ENCODE measurements around the gene KSR1.

Gene KSR1

GRCh38 chr17:27535178-27535928, 79.1 kb downstream of the KSR1 start:
- no peak overlapping the region for H3K4me3 ChIP-seq (ENCODE audit: low read length)
- no peak overlapping the region for H3K9ac ChIP-seq (ENCODE audit: low read length)
- H3K27me3 ChIP-seq (replicated peaks; ENCODE audit: control insufficient read depth, insufficient read depth, low read length): no peaks in the 10 kb centered on the region
- DNase-seq (ENCODE audit: low read depth): no peak
- H3K36me3 ChIP-seq (ENCODE audit: control insufficient read depth, insufficient read depth, low read length, severe bottlenecking): no peaks in the 10 kb centered on the region
- H3K9me3 ChIP-seq (ENCODE audit: control insufficient read depth, low read length): no peaks in the 10 kb centered on the region
- H3K4me1 ChIP-seq (ENCODE audit: control insufficient read depth, insufficient read depth, low read length): peaks cover 53% of the 10 kb centered on the region

- Histone ChIP-seq H3K4me3 (ENCODE audit: low read length) (no peak overlapping the region), H3K9me3 (ENCODE audit: control insufficient read depth, low read length) (no peaks in the 10 kb centered on the region), H3K36me3 (ENCODE audit: control insufficient read depth, insufficient read depth, low read length, severe bottlenecking) (no peaks in the 10 kb centered on the region), H3K9ac (ENCODE audit: low read length) (no peak overlapping the region), H3K27me3 (replicated peaks; ENCODE audit: control insufficient read depth, insufficient read depth, low read length) (no peaks in the 10 kb centered on the region), H3K4me1 (ENCODE audit: control insufficient read depth, insufficient read depth, low read length) (peaks cover 52% of the 10 kb centered on the region)
- DNase-seq (ENCODE audit: low read depth): no peak
Measured at GRCh38 chr17:27535975-27536374, 79.7 kb downstream of the KSR1 start.

DNA sequence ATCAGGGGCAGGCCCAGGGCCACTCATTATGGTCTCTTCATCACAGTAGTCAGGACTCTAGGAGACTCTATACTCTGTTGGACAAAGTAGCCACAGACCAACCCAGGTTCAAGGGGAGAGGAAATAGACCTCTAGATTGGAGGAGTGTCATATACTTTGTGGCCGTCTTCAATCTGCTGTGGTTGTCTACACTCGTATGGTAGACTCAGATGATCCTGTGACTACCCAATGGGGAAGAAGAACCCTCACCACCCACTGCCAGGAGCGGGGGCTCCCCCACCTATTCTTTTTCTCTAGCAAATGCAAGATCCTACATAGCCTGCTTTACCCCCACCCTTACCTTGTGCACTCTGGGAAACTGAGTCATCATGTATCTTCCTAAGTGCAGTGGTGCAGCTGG, 80.5 kb downstream of the KSR1 start:
- H3K9me3 ChIP-seq (ENCODE audit: control insufficient read depth, low read length): no peaks in the 10 kb centered on the region
- no peaks in the 10 kb centered on the region for H3K27me3 ChIP-seq (replicated peaks; ENCODE audit: control insufficient read depth, insufficient read depth, low read length)
- H3K9ac ChIP-seq (ENCODE audit: low read length): no peak overlapping the region
- no peak for DNase-seq (ENCODE audit: low read depth)
- no peaks in the 10 kb centered on the region for H3K36me3 ChIP-seq (ENCODE audit: control insufficient read depth, insufficient read depth, low read length, severe bottlenecking)
- H3K4me3 ChIP-seq (ENCODE audit: low read length): no peak overlapping the region
- peaks cover 52% of the 10 kb centered on the region for H3K4me1 ChIP-seq (ENCODE audit: control insufficient read depth, insufficient read depth, low read length)

DNA sequence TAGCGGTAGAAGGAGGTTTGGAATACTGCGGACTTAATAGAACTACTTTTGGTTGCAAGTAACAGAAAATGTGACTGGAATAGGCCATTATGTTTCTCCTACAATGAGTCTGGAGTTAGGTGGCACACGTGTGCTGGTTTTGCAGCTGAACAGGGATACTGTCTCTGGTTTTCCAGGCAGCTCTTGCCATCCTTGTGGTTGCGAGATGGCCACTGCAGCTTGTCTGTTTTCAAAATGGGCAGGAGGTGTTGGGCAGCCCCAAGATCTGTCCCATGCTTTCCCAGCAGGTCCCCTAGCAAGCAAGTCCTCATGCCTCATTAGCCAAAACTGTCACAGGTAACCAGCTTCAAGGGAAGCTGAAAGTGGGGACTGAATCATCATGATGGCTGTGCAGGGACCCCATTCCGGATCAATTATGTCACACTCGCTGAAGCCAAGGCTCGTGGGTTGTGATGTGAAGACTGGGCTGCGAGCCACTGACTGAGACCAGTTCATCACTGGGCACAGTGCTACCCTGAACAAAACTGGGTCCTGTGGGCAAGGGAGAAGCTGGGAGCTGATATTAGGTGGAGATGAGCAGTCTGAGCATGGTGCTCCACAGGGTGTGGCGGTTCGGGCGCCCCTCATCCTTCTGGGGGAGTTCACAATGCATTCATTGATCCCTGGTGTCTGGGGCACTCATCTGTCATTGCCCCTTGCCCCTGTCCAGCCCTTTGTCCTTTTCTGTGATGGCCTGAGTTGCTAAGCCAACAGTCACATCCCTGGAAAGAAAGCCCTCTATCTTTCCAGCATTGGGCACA, 82.1 kb downstream of the KSR1 start:
- no peaks in the 10 kb centered on the region for H3K9me3 ChIP-seq (ENCODE audit: control insufficient read depth, low read length)
- no peaks in the 10 kb centered on the region for H3K27me3 ChIP-seq (replicated peaks; ENCODE audit: control insufficient read depth, insufficient read depth, low read length)
- no peak overlapping the region for H3K4me3 ChIP-seq (ENCODE audit: low read length)
- H3K36me3 ChIP-seq (ENCODE audit: control insufficient read depth, insufficient read depth, low read length, severe bottlenecking): no peaks in the 10 kb centered on the region
- H3K9ac ChIP-seq (ENCODE audit: low read length): no peak overlapping the region
- peaks cover 46% of the 10 kb centered on the region for H3K4me1 ChIP-seq (ENCODE audit: control insufficient read depth, insufficient read depth, low read length)
- no peak for DNase-seq (ENCODE audit: low read depth)

DNA sequence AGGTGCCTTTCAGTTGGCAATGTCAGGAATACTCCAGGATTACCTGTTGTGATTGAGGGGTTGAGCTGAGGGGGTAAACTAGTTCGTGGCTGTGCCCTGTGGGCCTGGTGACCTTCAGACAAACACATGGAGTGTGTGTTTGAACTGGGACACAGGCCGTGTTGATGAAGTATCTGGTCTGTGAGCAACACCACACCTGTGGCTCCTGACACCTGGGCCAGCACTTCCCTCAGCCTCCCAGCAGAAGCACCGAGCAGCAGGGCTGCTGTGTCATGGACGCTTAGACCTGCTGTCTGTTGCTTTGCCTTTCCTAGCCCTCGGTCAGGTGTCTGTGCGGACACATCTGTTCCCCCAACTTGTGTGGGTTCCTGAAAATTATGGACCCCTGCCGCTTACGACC, 82.9 kb downstream of the KSR1 start:
- no peak for DNase-seq (ENCODE audit: low read depth)
- Histone ChIP-seq H3K9ac (ENCODE audit: low read length) (no peak overlapping the region), H3K36me3 (ENCODE audit: control insufficient read depth, insufficient read depth, low read length, severe bottlenecking) (no peaks in the 10 kb centered on the region), H3K4me1 (ENCODE audit: control insufficient read depth, insufficient read depth, low read length) (peaks cover 41% of the 10 kb centered on the region), H3K4me3 (ENCODE audit: low read length) (no peak overlapping the region), H3K27me3 (replicated peaks; ENCODE audit: control insufficient read depth, insufficient read depth, low read length) (no peaks in the 10 kb centered on the region), H3K9me3 (ENCODE audit: control insufficient read depth, low read length) (no peaks in the 10 kb centered on the region)

- Histone ChIP-seq H3K9me3 (ENCODE audit: control insufficient read depth, low read length) (no peaks in the 10 kb centered on the region), H3K27me3 (replicated peaks; ENCODE audit: control insufficient read depth, insufficient read depth, low read length) (no peaks in the 10 kb centered on the region), H3K4me1 (ENCODE audit: control insufficient read depth, insufficient read depth, low read length) (peaks cover 34% of the 10 kb centered on the region), H3K4me3 (ENCODE audit: low read length) (peak overlapping the region; percentile 30), H3K36me3 (ENCODE audit: control insufficient read depth, insufficient read depth, low read length, severe bottlenecking) (no peaks in the 10 kb centered on the region), H3K9ac (ENCODE audit: low read length) (no peak overlapping the region)
- no peak for DNase-seq (ENCODE audit: low read depth)
Measured at GRCh38 chr17:27539794-27540317, 83.6 kb downstream of the KSR1 start.

DNA sequence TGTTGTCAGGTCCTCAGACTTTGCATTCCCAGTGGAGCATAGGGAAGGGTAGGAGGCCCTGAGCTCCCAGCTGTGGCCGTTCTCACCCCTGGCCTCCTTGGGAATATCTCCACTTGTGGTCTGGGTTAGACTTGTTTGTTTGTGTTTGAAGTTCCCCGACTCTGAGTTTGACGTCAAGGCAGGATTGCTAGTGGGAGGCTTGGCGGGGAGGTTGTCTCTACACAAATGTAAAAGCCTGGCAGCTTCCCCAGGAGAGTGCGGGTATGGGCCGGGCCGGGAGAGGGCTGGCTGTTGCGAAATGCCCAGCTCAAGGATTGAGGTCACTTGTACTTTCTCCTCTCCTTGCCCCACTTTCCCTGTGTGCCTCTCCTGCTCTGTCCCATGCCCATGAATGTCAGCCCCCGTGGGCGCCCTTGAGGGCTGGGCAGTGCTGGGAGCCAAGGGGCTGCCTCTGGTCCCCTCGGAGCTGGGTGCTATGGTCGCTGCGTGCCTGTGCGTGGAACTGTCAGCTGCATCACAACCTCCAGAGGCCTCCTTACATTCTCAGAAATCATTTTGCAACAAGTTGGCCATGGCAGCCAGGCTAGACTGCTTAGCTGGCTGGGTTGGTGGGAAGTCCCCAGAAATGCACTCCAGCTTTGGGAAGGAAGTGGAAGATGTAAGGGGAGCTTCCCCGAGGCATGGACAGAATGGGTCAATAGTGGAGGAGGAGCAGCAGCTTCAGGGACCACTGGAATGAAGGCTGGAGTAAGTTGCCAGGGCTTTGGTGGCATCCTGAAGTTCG, 84.3 kb downstream of the KSR1 start:
- Histone ChIP-seq H3K9ac (ENCODE audit: low read length) (peak overlapping the region; percentile 60), H3K9me3 (ENCODE audit: control insufficient read depth, low read length) (no peaks in the 10 kb centered on the region), H3K36me3 (ENCODE audit: control insufficient read depth, insufficient read depth, low read length, severe bottlenecking) (no peaks in the 10 kb centered on the region), H3K4me1 (ENCODE audit: control insufficient read depth, insufficient read depth, low read length) (peaks cover 28% of the 10 kb centered on the region), H3K4me3 (ENCODE audit: low read length) (peak overlapping the region; percentile 69), H3K27me3 (replicated peaks; ENCODE audit: control insufficient read depth, insufficient read depth, low read length) (no peaks in the 10 kb centered on the region)
- peak; percentile 99 for DNase-seq (ENCODE audit: low read depth)

DNA sequence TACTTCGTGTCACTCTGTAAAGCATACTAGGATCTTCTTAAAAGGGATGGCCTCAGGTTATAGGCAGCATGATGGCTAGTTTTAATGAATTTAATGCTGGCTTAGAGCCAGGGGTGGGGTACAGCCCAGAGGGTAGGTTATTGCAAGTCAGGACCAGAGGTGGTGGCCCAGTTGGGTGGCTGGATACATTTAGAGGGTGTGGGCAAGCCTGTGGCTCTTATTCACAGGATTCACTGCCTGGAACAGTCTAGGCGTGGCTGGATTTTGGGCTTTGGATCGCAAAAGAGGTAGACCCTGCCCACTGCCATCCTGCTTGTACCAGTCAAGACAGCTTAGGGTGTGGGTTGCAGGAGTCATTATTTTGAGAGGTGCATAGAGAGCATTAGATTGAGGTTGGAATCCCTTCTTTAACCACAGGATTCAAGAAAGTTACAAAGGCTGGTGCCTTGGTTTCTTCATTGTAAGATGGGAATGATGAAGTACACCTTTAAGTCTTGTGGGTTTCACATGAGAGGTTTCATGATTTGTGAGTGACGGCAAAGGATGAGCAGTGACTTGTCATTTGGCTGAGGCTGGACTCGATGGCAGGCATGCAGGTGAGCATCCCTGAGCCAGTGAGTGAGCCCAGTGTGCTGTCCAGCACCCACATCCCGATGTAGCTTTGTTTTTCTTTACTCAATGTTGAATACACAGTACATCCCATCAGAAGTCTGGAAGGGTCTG, 85.2 kb downstream of the KSR1 start:
- H3K9me3 ChIP-seq (ENCODE audit: control insufficient read depth, low read length): no peaks in the 10 kb centered on the region
- H3K9ac ChIP-seq (ENCODE audit: low read length): no peak overlapping the region
- no peaks in the 10 kb centered on the region for H3K36me3 ChIP-seq (ENCODE audit: control insufficient read depth, insufficient read depth, low read length, severe bottlenecking)
- H3K4me3 ChIP-seq (ENCODE audit: low read length): peak overlapping the region; percentile 69
- H3K27me3 ChIP-seq (replicated peaks; ENCODE audit: control insufficient read depth, insufficient read depth, low read length): no peaks in the 10 kb centered on the region
- no peak for DNase-seq (ENCODE audit: low read depth)
- H3K4me1 ChIP-seq (ENCODE audit: control insufficient read depth, insufficient read depth, low read length): peaks cover 19% of the 10 kb centered on the region

GRCh38 chr17:27542841-27543463, 86.7 kb downstream of the KSR1 start:
- H3K36me3 ChIP-seq (ENCODE audit: control insufficient read depth, insufficient read depth, low read length, severe bottlenecking): no peaks in the 10 kb centered on the region
- peaks cover 19% of the 10 kb centered on the region for H3K4me1 ChIP-seq (ENCODE audit: control insufficient read depth, insufficient read depth, low read length)
- no peak for DNase-seq (ENCODE audit: low read depth)
- H3K9ac ChIP-seq (ENCODE audit: low read length): no peak overlapping the region
- H3K4me3 ChIP-seq (ENCODE audit: low read length): no peak overlapping the region
- H3K9me3 ChIP-seq (ENCODE audit: control insufficient read depth, low read length): no peaks in the 10 kb centered on the region
- H3K27me3 ChIP-seq (replicated peaks; ENCODE audit: control insufficient read depth, insufficient read depth, low read length): no peaks in the 10 kb centered on the region

GRCh38 chr17:27543464-27543856, 87.2 kb downstream of the KSR1 start:
- Histone ChIP-seq H3K27me3 (replicated peaks; ENCODE audit: control insufficient read depth, insufficient read depth, low read length) (no peaks in the 10 kb centered on the region), H3K4me1 (ENCODE audit: control insufficient read depth, insufficient read depth, low read length) (peaks cover 19% of the 10 kb centered on the region), H3K9ac (ENCODE audit: low read length) (no peak overlapping the region), H3K36me3 (ENCODE audit: control insufficient read depth, insufficient read depth, low read length, severe bottlenecking) (no peaks in the 10 kb centered on the region), H3K9me3 (ENCODE audit: control insufficient read depth, low read length) (no peaks in the 10 kb centered on the region), H3K4me3 (ENCODE audit: low read length) (no peak overlapping the region)
- no peak for DNase-seq (ENCODE audit: low read depth)

Data from adipocyte (in vitro differentiated cells).